GM23338 (cell line): ENCODE results near the gene DNAJC17. TPM values are rescaled to one million over a fixed set of nuclear protein-coding genes. Genes with fewer than 3 reads are reported as not detected.

Source experiments
- CREB1 ChIP-seq: fragments of 250-450 bp; sonication (Bioruptor Pico); IDR thresholded peaks from 2 replicates; pipeline ENCODE4 v1.5.0; 2020; ENCODE audit warnings: low read depth, mild to moderate bottlenecking, moderate library complexity
- EZH2phosphoT487 ChIP-seq: fragments of 200-600 bp; sonication (generic); IDR thresholded peaks from one replicate; pipeline ENCODE4 v1.8.1; 2018; ENCODE audit warnings: antibody characterized with exemption; ENCODE audit not compliant: unreplicated experiment
- JUNB ChIP-seq: IDR thresholded peaks from one replicate; pipeline ENCODE4 v1.6.1; 2016; ENCODE audit warnings: antibody characterized with exemption; ENCODE audit not compliant: unreplicated experiment
- ZNF462 ChIP-seq: fragments of 250-450 bp; sonication (Bioruptor Pico); IDR thresholded peaks from 2 replicates; pipeline ENCODE4 v1.5.0; 2020; ENCODE audit warnings: mild to moderate bottlenecking, moderate library complexity
- polyA plus RNA-seq: library from polyadenylated mRNA; unstranded; fragments of >200 nt; fragmentation: Nextera tagmentation; extraction: Ambion mirVana; gene quantifications from 2 replicates; pipeline ENCODE4 v1.2.1, GENCODE V29; 2016
- small RNA-seq: library from RNA; depleted of rRNA; stranded (forward); fragments of <200 nt; gene quantifications from one replicate; pipeline ENCODE3, GENCODE V24; 2014; ENCODE audit warnings: low replicate concordance
- total RNA-seq: library from RNA; depleted of rRNA; stranded (reverse); fragments of >200 nt; shearing (Covaris generic); gene quantifications from 2 replicates; pipeline ENCODE4 v1.2.3, GENCODE V29; 2014; rRNA removed
- TF ChIP-seq, protein P1 (sequence below): IDR thresholded peaks from one replicate; pipeline ENCODE4 v1.6.1; 2018; ENCODE audit warnings: antibody characterized with exemption; ENCODE audit not compliant: unreplicated experiment

DNAJC17 gene
- total and polyA plus RNA-seq, 2 experiments from 2014 or later: 23.0 to 77.6 TPM

DNA sequence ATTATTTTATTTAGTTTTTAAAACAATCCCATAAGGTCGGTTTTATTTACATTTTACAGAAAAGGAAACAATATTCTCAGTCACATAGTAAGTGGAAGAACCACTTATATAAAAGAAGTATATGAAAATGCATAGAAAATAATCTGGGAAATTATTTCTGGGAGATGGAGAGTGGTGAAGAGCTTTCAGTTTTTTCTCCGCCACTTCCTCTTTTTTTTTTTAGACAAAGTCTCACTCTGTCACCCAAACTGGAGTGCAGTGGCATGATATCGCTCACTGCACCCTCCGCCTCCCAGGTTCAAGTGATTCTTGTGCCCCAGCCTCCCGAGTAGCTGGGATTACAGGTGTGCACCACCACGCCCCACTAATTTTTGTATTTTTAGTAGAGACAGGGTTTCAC lies 91.1 kb downstream of the DNAJC17 start (continued):
- TF ChIP-seq ZNF462 (CRISPR knock-in tag): no peak
- no peak for TF ChIP-seq EZH2phosphoT487
- TF ChIP-seq, protein P1, sequence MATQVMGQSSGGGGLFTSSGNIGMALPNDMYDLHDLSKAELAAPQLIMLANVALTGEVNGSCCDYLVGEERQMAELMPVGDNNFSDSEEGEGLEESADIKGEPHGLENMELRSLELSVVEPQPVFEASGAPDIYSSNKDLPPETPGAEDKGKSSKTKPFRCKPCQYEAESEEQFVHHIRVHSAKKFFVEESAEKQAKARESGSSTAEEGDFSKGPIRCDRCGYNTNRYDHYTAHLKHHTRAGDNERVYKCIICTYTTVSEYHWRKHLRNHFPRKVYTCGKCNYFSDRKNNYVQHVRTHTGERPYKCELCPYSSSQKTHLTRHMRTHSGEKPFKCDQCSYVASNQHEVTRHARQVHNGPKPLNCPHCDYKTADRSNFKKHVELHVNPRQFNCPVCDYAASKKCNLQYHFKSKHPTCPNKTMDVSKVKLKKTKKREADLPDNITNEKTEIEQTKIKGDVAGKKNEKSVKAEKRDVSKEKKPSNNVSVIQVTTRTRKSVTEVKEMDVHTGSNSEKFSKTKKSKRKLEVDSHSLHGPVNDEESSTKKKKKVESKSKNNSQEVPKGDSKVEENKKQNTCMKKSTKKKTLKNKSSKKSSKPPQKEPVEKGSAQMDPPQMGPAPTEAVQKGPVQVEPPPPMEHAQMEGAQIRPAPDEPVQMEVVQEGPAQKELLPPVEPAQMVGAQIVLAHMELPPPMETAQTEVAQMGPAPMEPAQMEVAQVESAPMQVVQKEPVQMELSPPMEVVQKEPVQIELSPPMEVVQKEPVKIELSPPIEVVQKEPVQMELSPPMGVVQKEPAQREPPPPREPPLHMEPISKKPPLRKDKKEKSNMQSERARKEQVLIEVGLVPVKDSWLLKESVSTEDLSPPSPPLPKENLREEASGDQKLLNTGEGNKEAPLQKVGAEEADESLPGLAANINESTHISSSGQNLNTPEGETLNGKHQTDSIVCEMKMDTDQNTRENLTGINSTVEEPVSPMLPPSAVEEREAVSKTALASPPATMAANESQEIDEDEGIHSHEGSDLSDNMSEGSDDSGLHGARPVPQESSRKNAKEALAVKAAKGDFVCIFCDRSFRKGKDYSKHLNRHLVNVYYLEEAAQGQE: no peak
- TF ChIP-seq CREB1 (CRISPR knock-in tag): no peak
- TF ChIP-seq JUNB: no peak

Small RNA genes within 50 kb of the gene (small RNA-seq; reads per million reads assigned to genes)
- not detected for gene SUMO2P15

Other genes starting within 250 kb of the DNAJC17 start
- gene CCDC32, start 242.4 kb downstream of the DNAJC17 start, total RNA-seq: 15.4 and 16.9 TPM in 2 replicates
- 12.2 and 13.8 TPM in 2 replicates for gene CCDC32, start 242.4 kb downstream of the DNAJC17 start, polyA plus RNA-seq
- gene RPUSD2, start 238.2 kb downstream of the DNAJC17 start, total RNA-seq: 23.3 and 25.5 TPM in 2 replicates
- gene RPUSD2, start 238.2 kb downstream of the DNAJC17 start, polyA plus RNA-seq: 21.2 and 22.0 TPM in 2 replicates
- gene KNL1, start 213.2 kb downstream of the DNAJC17 start, total RNA-seq: 43.2 and 46.2 TPM in 2 replicates
- 16.7 and 18.5 TPM in 2 replicates for gene KNL1, start 213.2 kb downstream of the DNAJC17 start, polyA plus RNA-seq
- gene RAD51, start 112.3 kb downstream of the DNAJC17 start, total RNA-seq: 19.4 and 20.3 TPM in 2 replicates
- gene RAD51, start 112.3 kb downstream of the DNAJC17 start, polyA plus RNA-seq: 19.5 and 26.2 TPM in 2 replicates
- gene RMDN3, start 52.2 kb downstream of the DNAJC17 start, total RNA-seq: 16.4 and 17.0 TPM in 2 replicates
- gene RMDN3, start 52.2 kb downstream of the DNAJC17 start, polyA plus RNA-seq: 13.0 and 15.6 TPM in 2 replicates
- gene GCHFR, start 43.4 kb downstream of the DNAJC17 start, total RNA-seq: 44.2 and 45.4 TPM in 2 replicates
- gene GCHFR, start 43.4 kb downstream of the DNAJC17 start, polyA plus RNA-seq: 38.9 and 40.2 TPM in 2 replicates
- gene C15orf62, start 37.5 kb downstream of the DNAJC17 start, total RNA-seq: 0.08 and 0.80 TPM in 2 replicates
- gene C15orf62, start 37.5 kb downstream of the DNAJC17 start, polyA plus RNA-seq: 0.16 and 0.68 TPM in 2 replicates
- gene ZFYVE19, start 384 bp downstream of the DNAJC17 start, total RNA-seq: 22.7 and 23.5 TPM in 2 replicates
- 8.5 and 9.8 TPM in 2 replicates for gene ZFYVE19, start 384 bp downstream of the DNAJC17 start, polyA plus RNA-seq
- gene PPP1R14D, start 21.2 kb upstream of the DNAJC17 start, total RNA-seq: not detected in 2 replicates
- gene PPP1R14D, start 21.2 kb upstream of the DNAJC17 start, polyA plus RNA-seq: not detected in 2 replicates
- gene SPINT1, start 36.6 kb upstream of the DNAJC17 start, total RNA-seq: 209 and 253 TPM in 2 replicates
- 38.6 and 41.3 TPM in 2 replicates for gene SPINT1, start 36.6 kb upstream of the DNAJC17 start, polyA plus RNA-seq
- gene RHOV, start 66.8 kb upstream of the DNAJC17 start, total RNA-seq: 2.9 and 4.7 TPM in 2 replicates
- gene RHOV, start 66.8 kb upstream of the DNAJC17 start, polyA plus RNA-seq: 3.0 and 4.4 TPM in 2 replicates
- gene VPS18, start 87.0 kb upstream of the DNAJC17 start, total RNA-seq: 39.4 and 42.5 TPM in 2 replicates
- 4.7 and 5.9 TPM in 2 replicates for gene VPS18, start 87.0 kb upstream of the DNAJC17 start, polyA plus RNA-seq
- gene DLL4, start 121.9 kb upstream of the DNAJC17 start, total RNA-seq: 0.31 and 0.62 TPM in 2 replicates
- gene DLL4, start 121.9 kb upstream of the DNAJC17 start, polyA plus RNA-seq: 0.64 and 0.99 TPM in 2 replicates
- 112 and 124 TPM in 2 replicates for gene CHAC1, start 146.0 kb upstream of the DNAJC17 start, total RNA-seq
- gene CHAC1, start 146.0 kb upstream of the DNAJC17 start, polyA plus RNA-seq: 73.0 and 74.4 TPM in 2 replicates